GM23338 (cell line): ENCODE measurements around the gene AMTN. TPM values are rescaled to one million over a fixed set of nuclear protein-coding genes. Genes with fewer than 3 reads are reported as not detected.

ENCODE experiments used
- ATAC-seq: fragments of 200-7000 bp; cut with Tn5 transposase; 3 replicates; pipeline ENCODE4 v1.9.1; 2020
- DNase-seq: peaks from one replicate; pipeline ENCODE4 v3.0.0-alpha.2; 2015; ENCODE audit warnings: low spot score
- H2AFZ ChIP-seq: fragments of 200-600 bp; sonication (generic); 2 replicates; pipeline ENCODE4 v1.8.0; 2016; ENCODE audit warnings: antibody characterized with exemption, mild to moderate bottlenecking, moderate library complexity
- H3F3A ChIP-seq: fragments of 200-600 bp; sonication (generic); replicated peaks from 2 replicates; pipeline ENCODE4 v1.8.0; 2017; ENCODE audit warnings: antibody characterized with exemption, mixed run types, low read depth
- H3K27ac ChIP-seq: fragments of 200-600 bp; sonication (generic); 2 replicates; pipeline ENCODE4 v1.6.1; 2016; ENCODE audit warnings: low read depth
- H3K27me3 ChIP-seq: fragments of 200-600 bp; sonication (generic); 2 replicates; pipeline ENCODE4 v1.8.0; 2016; ENCODE audit warnings: mild to moderate bottlenecking, mixed run types, moderate library complexity; ENCODE audit not compliant: insufficient read depth
- H3K36me3 ChIP-seq: fragments of 200-600 bp; sonication (generic); 2 replicates; pipeline ENCODE4 v1.8.0; 2016; ENCODE audit warnings: mild to moderate bottlenecking; ENCODE audit not compliant: insufficient read depth
- H3K4me1 ChIP-seq: fragments of 200-600 bp; sonication (generic); 2 replicates; pipeline ENCODE4 v1.8.0; 2016; ENCODE audit warnings: mild to moderate bottlenecking, moderate library complexity; ENCODE audit not compliant: insufficient read depth
- H3K4me2 ChIP-seq: fragments of 200-600 bp; sonication (generic); 2 replicates; pipeline ENCODE4 v1.7.1; 2017; ENCODE audit warnings: mixed run types
- H3K4me3 ChIP-seq: fragments of 200-600 bp; sonication (generic); 2 replicates; pipeline ENCODE4 v1.6.1; 2016; ENCODE audit warnings: mixed run types
- H3K79me2 ChIP-seq: fragments of 200-600 bp; sonication (generic); replicated peaks from 2 replicates; pipeline ENCODE4 v1.8.0; 2017; ENCODE audit warnings: mild to moderate bottlenecking; ENCODE audit not compliant: insufficient read depth
- H3K9me2 ChIP-seq: fragments of 200-600 bp; sonication (generic); 2 replicates; pipeline ENCODE4 v1.8.0; 2017; ENCODE audit not compliant: insufficient read depth
- H4K20me1 ChIP-seq: fragments of 200-600 bp; sonication (generic); replicated peaks from 2 replicates; pipeline ENCODE4 v1.8.0; 2017; ENCODE audit warnings: mild to moderate bottlenecking; ENCODE audit not compliant: insufficient read depth
- H3K27ac Mint-ChIP-seq: 2 replicates; pipeline ENCODE4 v1.8.0; 2020; ENCODE audit warnings: inconsistent platforms, mild to moderate bottlenecking, moderate library complexity, mixed read lengths
- H3K27me3 Mint-ChIP-seq: 3 replicates; pipeline ENCODE4 v1.8.0; 2022; ENCODE audit warnings: low read depth, mild to moderate bottlenecking, moderate library complexity, mixed read lengths, inconsistent platforms; ENCODE audit not compliant: insufficient read depth, poor library complexity
- H3K36me3 Mint-ChIP-seq: 3 replicates; pipeline ENCODE4 v1.8.0; 2021; ENCODE audit warnings: low read depth, mild to moderate bottlenecking, inconsistent platforms, moderate library complexity, mixed read lengths
- H3K4me1 Mint-ChIP-seq: 3 replicates; pipeline ENCODE4 v1.8.0; 2020; ENCODE audit warnings: mild to moderate bottlenecking, inconsistent platforms, mixed read lengths
- H3K4me3 Mint-ChIP-seq: 3 replicates; pipeline ENCODE4 v1.8.0; 2021; ENCODE audit warnings: moderate library complexity, mild to moderate bottlenecking, inconsistent platforms, mixed read lengths
- H3K9me3 Mint-ChIP-seq: 3 replicates; pipeline ENCODE4 v1.8.0; 2020; ENCODE audit warnings: moderate library complexity, mild to moderate bottlenecking, inconsistent platforms, mixed read lengths
- CREB1 ChIP-seq: fragments of 250-450 bp; sonication (Bioruptor Pico); IDR thresholded peaks from 2 replicates; pipeline ENCODE4 v1.5.0; 2020; ENCODE audit warnings: low read depth, mild to moderate bottlenecking, moderate library complexity
- EZH2 ChIP-seq: fragments of 200-600 bp; sonication (generic); IDR thresholded peaks from one replicate; pipeline ENCODE4 v1.8.0; 2017; ENCODE audit warnings: antibody characterized with exemption, mild to moderate bottlenecking, low read depth; ENCODE audit not compliant: unreplicated experiment
- EZH2phosphoT487 ChIP-seq: fragments of 200-600 bp; sonication (generic); IDR thresholded peaks from one replicate; pipeline ENCODE4 v1.8.1; 2018; ENCODE audit warnings: antibody characterized with exemption; ENCODE audit not compliant: unreplicated experiment
- JUNB ChIP-seq: IDR thresholded peaks from one replicate; pipeline ENCODE4 v1.6.1; 2016; ENCODE audit warnings: antibody characterized with exemption; ENCODE audit not compliant: unreplicated experiment
- NANOG ChIP-seq: IDR thresholded peaks from 2 replicates; pipeline ENCODE4 v1.6.1; 2016; ENCODE audit warnings: antibody characterized with exemption, borderline replicate concordance
- ZNF331 ChIP-seq: fragments of 250-450 bp; sonication (Bioruptor Pico); IDR thresholded peaks from 2 replicates; pipeline ENCODE4 v1.5.0; 2020; ENCODE audit warnings: low read depth, mild to moderate bottlenecking, moderate library complexity
- polyA plus RNA-seq: library from polyadenylated mRNA; unstranded; fragments of >200 nt; fragmentation: Nextera tagmentation; extraction: Ambion mirVana; gene quantifications from 2 replicates; pipeline ENCODE4 v1.2.1, GENCODE V29; 2016
- total RNA-seq: library from RNA; depleted of rRNA; stranded (reverse); fragments of >200 nt; shearing (Covaris generic); gene quantifications from 2 replicates; pipeline ENCODE4 v1.2.3, GENCODE V29; 2014
- TF ChIP-seq, protein P1 (sequence below): fragments of 250-450 bp; sonication (Bioruptor Pico); IDR thresholded peaks from 2 replicates; pipeline ENCODE4 v1.5.0; 2020; ENCODE audit warnings: mild to moderate bottlenecking, moderate library complexity
- TF ChIP-seq, protein P2 (sequence below), 2 experiments: fragments of 200-600 bp in 1 of 2; sonication (generic) in 1 of 2; conservative IDR thresholded peaks; 2 replicates each; pipeline versions ENCODE4 v1.5.1 to v1.6.1; 2016 to 2017; ENCODE audit warnings: antibody characterized with exemption in 2 of 2, low read depth in 2 of 2, mild to moderate bottlenecking in 2 of 2, moderate library complexity in 1 of 2

Gene AMTN
- total and polyA plus RNA-seq, 2 experiments from 2014 or later, result not detected

DNA sequence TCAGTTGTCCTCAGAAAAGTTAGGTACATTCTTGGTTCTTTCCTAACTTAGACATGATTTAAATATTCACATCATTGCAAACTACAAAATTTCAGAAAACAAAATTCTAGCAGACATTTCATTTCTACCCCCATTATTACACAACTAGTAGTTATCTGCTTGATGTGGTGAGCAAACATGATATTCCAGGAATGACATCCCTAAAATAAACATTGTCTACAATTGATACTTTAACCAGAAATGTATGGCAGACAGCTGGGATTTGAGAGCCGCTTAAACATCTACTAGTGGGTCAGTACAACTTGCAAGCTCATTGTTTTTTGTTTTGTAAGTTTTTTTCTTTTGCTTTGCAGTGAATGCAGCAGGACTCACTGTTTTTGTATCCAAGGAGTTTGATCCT, 41.6 kb downstream of the AMTN start (continued):
- TF ChIP-seq, protein P1, sequence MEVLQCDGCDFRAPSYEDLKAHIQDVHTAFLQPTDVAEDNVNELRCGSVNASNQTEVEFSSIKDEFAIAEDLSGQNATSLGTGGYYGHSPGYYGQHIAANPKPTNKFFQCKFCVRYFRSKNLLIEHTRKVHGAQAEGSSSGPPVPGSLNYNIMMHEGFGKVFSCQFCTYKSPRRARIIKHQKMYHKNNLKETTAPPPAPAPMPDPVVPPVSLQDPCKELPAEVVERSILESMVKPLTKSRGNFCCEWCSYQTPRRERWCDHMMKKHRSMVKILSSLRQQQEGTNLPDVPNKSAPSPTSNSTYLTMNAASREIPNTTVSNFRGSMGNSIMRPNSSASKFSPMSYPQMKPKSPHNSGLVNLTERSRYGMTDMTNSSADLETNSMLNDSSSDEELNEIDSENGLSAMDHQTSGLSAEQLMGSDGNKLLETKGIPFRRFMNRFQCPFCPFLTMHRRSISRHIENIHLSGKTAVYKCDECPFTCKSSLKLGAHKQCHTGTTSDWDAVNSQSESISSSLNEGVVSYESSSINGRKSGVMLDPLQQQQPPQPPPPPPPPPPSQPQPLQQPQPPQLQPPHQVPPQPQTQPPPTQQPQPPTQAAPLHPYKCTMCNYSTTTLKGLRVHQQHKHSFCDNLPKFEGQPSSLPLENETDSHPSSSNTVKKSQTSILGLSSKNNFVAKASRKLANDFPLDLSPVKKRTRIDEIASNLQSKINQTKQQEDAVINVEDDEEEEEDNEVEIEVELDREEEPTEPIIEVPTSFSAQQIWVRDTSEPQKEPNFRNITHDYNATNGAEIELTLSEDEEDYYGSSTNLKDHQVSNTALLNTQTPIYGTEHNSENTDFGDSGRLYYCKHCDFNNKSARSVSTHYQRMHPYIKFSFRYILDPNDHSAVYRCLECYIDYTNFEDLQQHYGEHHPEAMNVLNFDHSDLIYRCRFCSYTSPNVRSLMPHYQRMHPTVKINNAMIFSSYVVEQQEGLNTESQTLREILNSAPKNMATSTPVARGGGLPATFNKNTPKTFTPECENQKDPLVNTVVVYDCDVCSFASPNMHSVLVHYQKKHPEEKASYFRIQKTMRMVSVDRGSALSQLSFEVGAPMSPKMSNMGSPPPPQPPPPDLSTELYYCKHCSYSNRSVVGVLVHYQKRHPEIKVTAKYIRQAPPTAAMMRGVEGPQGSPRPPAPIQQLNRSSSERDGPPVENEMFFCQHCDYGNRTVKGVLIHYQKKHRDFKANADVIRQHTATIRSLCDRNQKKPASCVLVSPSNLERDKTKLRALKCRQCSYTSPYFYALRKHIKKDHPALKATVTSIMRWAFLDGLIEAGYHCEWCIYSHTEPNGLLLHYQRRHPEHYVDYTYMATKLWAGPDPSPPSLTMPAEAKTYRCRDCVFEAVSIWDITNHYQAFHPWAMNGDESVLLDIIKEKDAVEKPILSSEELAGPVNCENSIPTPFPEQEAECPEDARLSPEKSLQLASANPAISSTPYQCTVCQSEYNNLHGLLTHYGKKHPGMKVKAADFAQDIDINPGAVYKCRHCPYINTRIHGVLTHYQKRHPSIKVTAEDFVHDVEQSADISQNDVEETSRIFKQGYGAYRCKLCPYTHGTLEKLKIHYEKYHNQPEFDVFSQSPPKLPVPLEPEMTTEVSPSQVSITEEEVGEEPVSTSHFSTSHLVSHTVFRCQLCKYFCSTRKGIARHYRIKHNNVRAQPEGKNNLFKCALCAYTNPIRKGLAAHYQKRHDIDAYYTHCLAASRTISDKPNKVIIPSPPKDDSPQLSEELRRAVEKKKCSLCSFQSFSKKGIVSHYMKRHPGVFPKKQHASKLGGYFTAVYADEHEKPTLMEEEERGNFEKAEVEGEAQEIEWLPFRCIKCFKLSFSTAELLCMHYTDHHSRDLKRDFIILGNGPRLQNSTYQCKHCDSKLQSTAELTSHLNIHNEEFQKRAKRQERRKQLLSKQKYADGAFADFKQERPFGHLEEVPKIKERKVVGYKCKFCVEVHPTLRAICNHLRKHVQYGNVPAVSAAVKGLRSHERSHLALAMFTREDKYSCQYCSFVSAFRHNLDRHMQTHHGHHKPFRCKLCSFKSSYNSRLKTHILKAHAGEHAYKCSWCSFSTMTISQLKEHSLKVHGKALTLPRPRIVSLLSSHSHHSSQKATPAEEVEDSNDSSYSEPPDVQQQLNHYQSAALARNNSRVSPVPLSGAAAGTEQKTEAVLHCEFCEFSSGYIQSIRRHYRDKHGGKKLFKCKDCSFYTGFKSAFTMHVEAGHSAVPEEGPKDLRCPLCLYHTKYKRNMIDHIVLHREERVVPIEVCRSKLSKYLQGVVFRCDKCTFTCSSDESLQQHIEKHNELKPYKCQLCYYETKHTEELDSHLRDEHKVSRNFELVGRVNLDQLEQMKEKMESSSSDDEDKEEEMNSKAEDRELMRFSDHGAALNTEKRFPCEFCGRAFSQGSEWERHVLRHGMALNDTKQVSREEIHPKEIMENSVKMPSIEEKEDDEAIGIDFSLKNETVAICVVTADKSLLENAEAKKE, result no peak

DNA sequence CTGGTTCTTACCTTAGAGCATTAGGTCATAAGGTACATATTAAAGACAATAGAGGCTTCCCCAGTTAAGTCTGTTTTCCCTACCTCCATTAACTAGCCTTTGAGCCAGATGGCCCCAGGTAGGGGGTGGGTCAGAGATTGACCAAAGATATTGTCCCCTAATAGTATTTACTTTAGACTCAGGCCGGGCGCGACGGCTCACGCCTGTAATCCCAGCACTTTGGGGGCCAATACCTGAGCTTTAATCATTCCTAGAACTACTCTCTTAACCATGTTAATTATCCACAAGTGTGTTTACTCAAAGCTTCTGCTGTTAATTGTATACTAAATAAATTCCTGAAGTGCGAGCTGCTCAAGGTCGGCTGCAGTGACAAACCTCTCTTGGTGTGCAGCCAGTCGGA, 45.7 kb downstream of the AMTN start:
- peaks cover 3% of the 10 kb centered on the region; the same call in 1 of the 3 replicates for H3K4me1 Mint-ChIP-seq
- ATAC-seq, result no peak
- no peak overlapping the region for H3K27ac Mint-ChIP-seq
- TF ChIP-seq, protein P2, sequence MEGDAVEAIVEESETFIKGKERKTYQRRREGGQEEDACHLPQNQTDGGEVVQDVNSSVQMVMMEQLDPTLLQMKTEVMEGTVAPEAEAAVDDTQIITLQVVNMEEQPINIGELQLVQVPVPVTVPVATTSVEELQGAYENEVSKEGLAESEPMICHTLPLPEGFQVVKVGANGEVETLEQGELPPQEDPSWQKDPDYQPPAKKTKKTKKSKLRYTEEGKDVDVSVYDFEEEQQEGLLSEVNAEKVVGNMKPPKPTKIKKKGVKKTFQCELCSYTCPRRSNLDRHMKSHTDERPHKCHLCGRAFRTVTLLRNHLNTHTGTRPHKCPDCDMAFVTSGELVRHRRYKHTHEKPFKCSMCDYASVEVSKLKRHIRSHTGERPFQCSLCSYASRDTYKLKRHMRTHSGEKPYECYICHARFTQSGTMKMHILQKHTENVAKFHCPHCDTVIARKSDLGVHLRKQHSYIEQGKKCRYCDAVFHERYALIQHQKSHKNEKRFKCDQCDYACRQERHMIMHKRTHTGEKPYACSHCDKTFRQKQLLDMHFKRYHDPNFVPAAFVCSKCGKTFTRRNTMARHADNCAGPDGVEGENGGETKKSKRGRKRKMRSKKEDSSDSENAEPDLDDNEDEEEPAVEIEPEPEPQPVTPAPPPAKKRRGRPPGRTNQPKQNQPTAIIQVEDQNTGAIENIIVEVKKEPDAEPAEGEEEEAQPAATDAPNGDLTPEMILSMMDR (conservative IDR thresholded peaks at IDR 0.05; ENCODE audit: low read depth in 2 of 2), result no peak
- TF ChIP-seq, protein P1, result no peak
- TF ChIP-seq NANOG (no peak), EZH2phosphoT487 (no peak), EZH2 (no peak), JUNB (no peak), ZNF331 (no peak), CREB1 (no peak)

More for the DNA sequence above, 45.7 kb downstream of the AMTN start:
- Histone ChIP-seq H2AFZ (no peak overlapping the region), H3K27ac (no peak overlapping the region), H3K4me3 (no peak overlapping the region), H3K79me2 (no peaks in the 10 kb centered on the region), H3K36me3 (no peaks in the 10 kb centered on the region; the same call in 1 of the 2 replicates), H3K4me2 (no peak overlapping the region), H3K27me3 (no peaks in the 10 kb centered on the region), H3K9me2 (no peaks in the 10 kb centered on the region), H4K20me1 (no peaks in the 10 kb centered on the region), H3K4me1 (peaks cover 3% of the 10 kb centered on the region; the same call in 1 of the 2 replicates), H3F3A (no peaks in the 10 kb centered on the region)
- peaks cover 2% of the 10 kb centered on the region for H3K27me3 Mint-ChIP-seq
- no peak overlapping the region for H3K4me3 Mint-ChIP-seq
- no peak for DNase-seq
- no peaks in the 10 kb centered on the region; the same call in 1 of the 3 replicates for H3K9me3 Mint-ChIP-seq
- H3K36me3 Mint-ChIP-seq, result no peaks in the 10 kb centered on the region
